Breast epithelium (tissue), 3 donors: Measurements from ENCODE around the gene CD8A.

ENCODE experiments used
- CTCF ChIP-seq, 3 donors: fragments of 450-650 bp; IDR thresholded peaks; one replicate each; pipeline ENCODE4 v1.5.1; 2016 to 2017; ENCODE audit warnings: antibody characterized with exemption in 3 of 3, mild to moderate bottlenecking in 3 of 3, moderate library complexity in 3 of 3
- POLR2A ChIP-seq: fragments of 450-650 bp; IDR thresholded peaks from one replicate; pipeline ENCODE4 v1.6.1; 2016; ENCODE audit warnings: antibody characterized with exemption, mild to moderate bottlenecking, moderate library complexity
- POLR2AphosphoS5 ChIP-seq, 3 donors: sonication (generic); formaldehyde crosslinking; IDR thresholded peaks; one replicate each; pipeline ENCODE4 v1.6.1; 2017; ENCODE audit warnings: antibody characterized with exemption in 3 of 3

GRCh38 chr2:86806059-86806857 lies 15.5 kb upstream of the CD8A start:
- TF ChIP-seq POLR2A = no peak
- no peak for TF ChIP-seq CTCF (IDR thresholded peaks at IDR 0.05)
- TF ChIP-seq POLR2AphosphoS5 (IDR thresholded peaks at IDR 0.05) = no peak
